A549 (cell line): Measurements from ENCODE around the gene FBH1. TPM values are rescaled to one million over a fixed set of nuclear protein-coding genes. Genes with fewer than 3 reads are reported as not detected.

ENCODE experiments used
- ATAC-seq, 2 experiments: fragments of 200-7000 bp in 1 of 2; fragments of >200 bp in 1 of 2; cut with Nextera tagmentation in 1 of 2; cut with Tn5 transposase in 1 of 2; 3 replicates each; pipeline versions ENCODE4 v1.8.0 to v1.9.1; 2018 to 2020; ENCODE audit warnings: mild to moderate bottlenecking in 1 of 2, moderate library complexity in 1 of 2
- CTCF ChIA-PET: fragments of 300-600 bp; sonication (Branson Sonifier 250); formaldehyde crosslinking; extraction: SDS; loops from one replicate; lab custom pipeline; 2021; ENCODE audit warnings: antibody characterized with exemption, inconsistent platforms; lab: Yijun Ruan, JAX
- POLR2A ChIA-PET: fragments of 350-600 bp; formaldehyde crosslinking; extraction: SDS; loops from one replicate; lab custom pipeline; 2021; ENCODE audit warnings: antibody characterized with exemption, inconsistent platforms; lab: Yijun Ruan, JAX
- DNase-seq, 2 experiments: peaks; one replicate each; pipeline versions ENCODE4 v3.0.0 to v3.0.0-alpha.2; 2011 to 2016; ENCODE audit warnings: low read depth in 1 of 2, low spot score in 1 of 2
- FAIRE-seq: peaks from 2 replicates; lab custom pipeline; 2011; peaks lifted over from hg19 to GRCh38; lab: Jason Lieb, UNC
- H3K27ac ChIP-seq, 2 experiments: fragments of >200 bp; sonication (Bioruptor Twin); formaldehyde crosslinking; 3 replicates each; pipeline ENCODE4 v1.5.1; 2016 to 2017
- H3K4me1 ChIP-seq: fragments of >200 bp; sonication (Bioruptor Twin); formaldehyde crosslinking; 3 replicates; pipeline ENCODE4 v1.6.1; 2016
- H3K4me2 ChIP-seq: fragments of >200 bp; sonication (Bioruptor Twin); formaldehyde crosslinking; 3 replicates; pipeline ENCODE4 v1.6.1; 2016
- H3K4me3 ChIP-seq: fragments of >200 bp; sonication (Bioruptor Twin); formaldehyde crosslinking; 3 replicates; pipeline ENCODE4 v1.5.1; 2016
- H3K9me3 ChIP-seq: fragments of >200 bp; sonication (Bioruptor Twin); formaldehyde crosslinking; 3 replicates; pipeline ENCODE4 v1.6.1; 2016
- CBX8 ChIP-seq: fragments of 200-600 bp; sonication (generic); IDR thresholded peaks from 2 replicates; pipeline ENCODE4 v1.6.1; 2016
- EHF ChIP-seq: fragments of 250-450 bp; sonication (Bioruptor Pico); IDR thresholded peaks from 2 replicates; pipeline ENCODE4 v1.5.0; 2020; ENCODE audit warnings: mild to moderate bottlenecking
- EP300 ChIP-seq, 2 experiments: fragments of >200 bp; sonication (Bioruptor Twin); formaldehyde crosslinking; IDR thresholded peaks; 2 replicates in 1 of 2; 3 replicates in 1 of 2; pipeline ENCODE4 v1.6.1; 2016 to 2017
- ESRRA ChIP-seq: fragments of 150-350 bp; IDR thresholded peaks from 2 replicates; pipeline ENCODE4 v1.6.1; 2014; ENCODE audit warnings: mild to moderate bottlenecking, low read length, borderline replicate concordance
- FOXS1 ChIP-seq: fragments of 250-450 bp; sonication (Bioruptor Pico); IDR thresholded peaks from 2 replicates; pipeline ENCODE4 v1.5.0; 2020; ENCODE audit warnings: mild to moderate bottlenecking, moderate library complexity
- HEYL ChIP-seq: fragments of 250-450 bp; sonication (Bioruptor Pico); IDR thresholded peaks from 2 replicates; pipeline ENCODE4 v1.8.0; 2021; ENCODE audit warnings: mild to moderate bottlenecking, moderate library complexity
- HOXA7 ChIP-seq: fragments of 250-450 bp; sonication (Bioruptor Pico); IDR thresholded peaks from 2 replicates; pipeline ENCODE4 v1.5.0; 2020; ENCODE audit warnings: mild to moderate bottlenecking, moderate library complexity
- HOXB5 ChIP-seq: fragments of 250-450 bp; sonication (Bioruptor Pico); IDR thresholded peaks from 2 replicates; pipeline ENCODE4 v1.5.0; 2020; ENCODE audit warnings: mild to moderate bottlenecking, moderate library complexity
- JUNB ChIP-seq: fragments of >200 bp; sonication (Bioruptor Twin); formaldehyde crosslinking; IDR thresholded peaks from 2 replicates; pipeline ENCODE4 v1.6.1; 2016
- KDM1A ChIP-seq: fragments of 200-600 bp; sonication (generic); IDR thresholded peaks from 2 replicates; pipeline ENCODE4 v1.6.1; 2016; ENCODE audit warnings: low read depth, mild to moderate bottlenecking
- MAFK ChIP-seq: fragments of 450-650 bp; IDR thresholded peaks from 2 replicates; pipeline ENCODE4 v1.6.1; 2014; ENCODE audit not compliant: partially characterized antibody
- MAZ ChIP-seq: fragments of 150-350 bp; IDR thresholded peaks from 2 replicates; pipeline ENCODE4 v1.6.1; 2014; ENCODE audit warnings: antibody characterized with exemption, low read depth, low read length, borderline replicate concordance
- POLR2AphosphoS2 ChIP-seq: conservative IDR thresholded peaks from 2 replicates; pipeline ENCODE4 v1.6.1; 2012; ENCODE audit warnings: low read length, improper control_type of control experiment, inconsistent platforms
- RAD21 ChIP-seq, 2 experiments: fragments of >200 bp in 1 of 2; sonication (Bioruptor Twin) in 1 of 2; formaldehyde crosslinking in 1 of 2; IDR thresholded peaks in 1 of 2; conservative IDR thresholded peaks in 1 of 2; 2 replicates in 1 of 2; 3 replicates in 1 of 2; pipeline ENCODE4 v1.6.1; 2012 to 2018; ENCODE audit warnings: inconsistent platforms in 1 of 2
- RFX5 ChIP-seq: fragments of 450-650 bp; IDR thresholded peaks from 2 replicates; pipeline ENCODE4 v1.7.1; 2014; ENCODE audit warnings: antibody characterized with exemption, mild to moderate bottlenecking, moderate library complexity
- SMC3 ChIP-seq: fragments of >200 bp; sonication (Bioruptor Twin); formaldehyde crosslinking; IDR thresholded peaks from 3 replicates; pipeline ENCODE4 v1.6.1; 2018; ENCODE audit warnings: inconsistent platforms
- SREBF2 ChIP-seq: fragments of 450-650 bp; IDR thresholded peaks from 2 replicates; pipeline ENCODE4 v1.6.1; 2014; ENCODE audit warnings: mild to moderate bottlenecking, moderate library complexity
- TFCP2L1 ChIP-seq: fragments of 250-450 bp; sonication (Bioruptor Pico); IDR thresholded peaks from 2 replicates; pipeline ENCODE4 v1.5.0; 2021; ENCODE audit warnings: mild to moderate bottlenecking
- ZC3H11A ChIP-seq: fragments of 450-650 bp; IDR thresholded peaks from 2 replicates; pipeline ENCODE4 v1.6.1; 2014; ENCODE audit warnings: antibody characterized with exemption, mild to moderate bottlenecking
- ZSCAN20 ChIP-seq: fragments of 250-450 bp; sonication (Bioruptor Pico); IDR thresholded peaks from 2 replicates; pipeline ENCODE4 v1.8.0; 2022; ENCODE audit warnings: mild to moderate bottlenecking, moderate library complexity
- WGBS: methylation state at CpG from one replicate; pipeline ENCODE4 v1.1.6; 2017; ENCODE audit errors: missing lambda C conversion rate; 5-methylcytosine and 5-hydroxymethylcytosine counted together
- polyA plus RNA-seq, 4 experiments: library from polyadenylated mRNA; depleted of rRNA in 3 of 4; stranded (reverse); fragments of >200 nt; fragmentation: RNase III in 1 of 4; extraction: RNeasy Plus Mini Kit Qiagen cat#74134 plus additional on column Dnase treatment in 1 of 4; gene quantifications; 2 replicates in 3 of 4; 3 replicates in 1 of 4; pipeline ENCODE4 v1.2.3, GENCODE V29; 2011 to 2017
- TF ChIP-seq, protein P1 (sequence below): fragments of 150-350 bp; IDR thresholded peaks from 2 replicates; pipeline ENCODE4 v1.6.1; 2014; ENCODE audit warnings: low read depth, mild to moderate bottlenecking, low read length
- TF ChIP-seq, protein P2 (sequence below): fragments of >200 bp; sonication (Bioruptor Twin); formaldehyde crosslinking; IDR thresholded peaks from 3 replicates; pipeline ENCODE4 v1.6.1; 2016
- TF ChIP-seq, protein P3 (sequence below): fragments of >200 bp; sonication (Bioruptor Twin); formaldehyde crosslinking; IDR thresholded peaks from 2 replicates; pipeline ENCODE4 v1.6.1; 2016
- TF ChIP-seq, protein P4 (sequence below): IDR thresholded peaks from 2 replicates; pipeline ENCODE4 v1.6.1; 2012
- TF ChIP-seq, protein P5 (sequence below): fragments of 200-600 bp; sonication (generic); IDR thresholded peaks from 2 replicates; pipeline ENCODE4 v1.6.1; 2016; ENCODE audit warnings: antibody characterized with exemption, mild to moderate bottlenecking, moderate library complexity

Gene FBH1
- polyA plus RNA-seq, 2 of the 4 experiments (the other 2 are of a cell fraction), result 43.9 to 56.5 TPM

DNA sequence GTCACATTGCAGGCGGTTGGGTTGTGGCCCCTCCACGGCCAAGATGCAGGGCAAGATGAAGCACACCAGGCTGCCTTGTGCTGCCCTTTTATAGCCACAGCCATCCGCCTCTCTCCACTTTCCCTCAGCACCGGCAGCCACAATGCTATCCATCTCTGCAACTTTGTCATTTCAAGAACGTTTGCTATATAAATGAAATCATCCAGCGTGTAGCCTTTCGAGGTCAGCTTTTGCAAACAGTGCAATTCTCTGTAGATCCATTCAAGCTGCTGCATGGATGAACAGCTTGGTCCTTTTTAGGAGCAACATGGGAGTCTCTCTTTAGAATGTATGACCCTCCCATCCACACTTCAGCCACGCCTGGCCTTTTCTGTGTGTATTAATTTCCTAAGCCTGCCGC lies 93.7 kb downstream of the FBH1 start:
- H3K9me3 ChIP-seq, result no peaks in the 10 kb centered on the region
- no peak overlapping the region for H3K4me3 ChIP-seq
- 57% methylated on average over 9 of the region's 9 CpGs for WGBS
- no peak for TF ChIP-seq RAD21 (conservative IDR thresholded peaks at IDR 0.05 in 1 of 2, IDR thresholded peaks at IDR 0.05 in 1 of 2)
- no peak for TF ChIP-seq SMC3
- no peak for TF ChIP-seq EP300 (IDR thresholded peaks at IDR 0.05)
- no peak for TF ChIP-seq RFX5
- no peak for TF ChIP-seq ESRRA
- TF ChIP-seq, protein P1, sequence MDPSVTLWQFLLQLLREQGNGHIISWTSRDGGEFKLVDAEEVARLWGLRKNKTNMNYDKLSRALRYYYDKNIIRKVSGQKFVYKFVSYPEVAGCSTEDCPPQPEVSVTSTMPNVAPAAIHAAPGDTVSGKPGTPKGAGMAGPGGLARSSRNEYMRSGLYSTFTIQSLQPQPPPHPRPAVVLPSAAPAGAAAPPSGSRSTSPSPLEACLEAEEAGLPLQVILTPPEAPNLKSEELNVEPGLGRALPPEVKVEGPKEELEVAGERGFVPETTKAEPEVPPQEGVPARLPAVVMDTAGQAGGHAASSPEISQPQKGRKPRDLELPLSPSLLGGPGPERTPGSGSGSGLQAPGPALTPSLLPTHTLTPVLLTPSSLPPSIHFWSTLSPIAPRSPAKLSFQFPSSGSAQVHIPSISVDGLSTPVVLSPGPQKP, result no peak
- no peak for TF ChIP-seq HEYL (CRISPR knock-in tag)
- TF ChIP-seq ZSCAN20, result no peak
- no peak for TF ChIP-seq HOXB5 (CRISPR knock-in tag)
- TF ChIP-seq, protein P2, sequence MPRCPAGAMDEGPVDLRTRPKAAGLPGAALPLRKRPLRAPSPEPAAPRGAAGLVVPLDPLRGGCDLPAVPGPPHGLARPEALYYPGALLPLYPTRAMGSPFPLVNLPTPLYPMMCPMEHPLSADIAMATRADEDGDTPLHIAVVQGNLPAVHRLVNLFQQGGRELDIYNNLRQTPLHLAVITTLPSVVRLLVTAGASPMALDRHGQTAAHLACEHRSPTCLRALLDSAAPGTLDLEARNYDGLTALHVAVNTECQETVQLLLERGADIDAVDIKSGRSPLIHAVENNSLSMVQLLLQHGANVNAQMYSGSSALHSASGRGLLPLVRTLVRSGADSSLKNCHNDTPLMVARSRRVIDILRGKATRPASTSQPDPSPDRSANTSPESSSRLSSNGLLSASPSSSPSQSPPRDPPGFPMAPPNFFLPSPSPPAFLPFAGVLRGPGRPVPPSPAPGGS, result no peak
- TF ChIP-seq SREBF2, result no peak
- no peak for TF ChIP-seq TFCP2L1 (CRISPR knock-in tag)
- TF ChIP-seq EHF (CRISPR knock-in tag), result no peak
- TF ChIP-seq ZC3H11A, result no peak
- no peak for TF ChIP-seq FOXS1
- TF ChIP-seq HOXA7 (CRISPR knock-in tag), result no peak
- FAIRE-seq (no peak), ATAC-seq (no peak), DNase-seq (no peak)
- H3K4me1 ChIP-seq, result no peaks in the 10 kb centered on the region
- H3K27ac ChIP-seq, result no peak overlapping the region
- POLR2A ChIA-PET, result no interaction called here
- CTCF ChIA-PET, result no interaction called here
- no peak overlapping the region for H3K4me2 ChIP-seq

DNA sequence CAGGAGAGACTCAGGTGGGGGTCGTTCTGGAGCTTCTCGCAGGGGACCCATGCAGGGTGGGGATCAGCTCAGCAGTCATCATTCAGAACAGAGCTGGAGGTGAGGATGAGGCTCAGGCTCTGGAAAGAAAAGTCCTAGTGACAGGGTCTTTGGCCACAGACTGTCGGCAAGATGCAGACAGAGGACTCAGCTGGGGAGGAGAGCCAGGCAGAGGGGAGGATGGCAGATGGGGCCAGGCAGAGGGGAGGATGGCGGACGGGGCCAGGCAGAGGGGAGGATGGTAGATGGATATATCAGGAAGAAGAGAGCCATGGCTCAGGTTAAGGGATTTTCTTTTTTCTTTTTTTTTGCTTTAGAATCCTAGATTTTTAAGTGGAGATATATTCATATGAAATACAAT lies 95.0 kb downstream of the FBH1 start:
- 48% methylated on average over 5 of the region's 5 CpGs for WGBS
- TF ChIP-seq MAZ (no peak), MAFK (no peak), RAD21 (conservative IDR thresholded peaks at IDR 0.05 in 1 of 2, IDR thresholded peaks at IDR 0.05 in 1 of 2) (no peak), CBX8 (no peak), EHF (CRISPR knock-in tag) (no peak), ZC3H11A (no peak), KDM1A (no peak), HEYL (CRISPR knock-in tag) (no peak), POLR2AphosphoS2 (no peak), JUNB (no peak), ESRRA (no peak)
- TF ChIP-seq, protein P3, sequence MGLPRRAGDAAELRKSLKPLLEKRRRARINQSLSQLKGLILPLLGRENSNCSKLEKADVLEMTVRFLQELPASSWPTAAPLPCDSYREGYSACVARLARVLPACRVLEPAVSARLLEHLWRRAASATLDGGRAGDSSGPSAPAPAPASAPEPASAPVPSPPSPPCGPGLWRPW, result no peak
- TF ChIP-seq, protein P2, result no peak
- TF ChIP-seq, protein P4, sequence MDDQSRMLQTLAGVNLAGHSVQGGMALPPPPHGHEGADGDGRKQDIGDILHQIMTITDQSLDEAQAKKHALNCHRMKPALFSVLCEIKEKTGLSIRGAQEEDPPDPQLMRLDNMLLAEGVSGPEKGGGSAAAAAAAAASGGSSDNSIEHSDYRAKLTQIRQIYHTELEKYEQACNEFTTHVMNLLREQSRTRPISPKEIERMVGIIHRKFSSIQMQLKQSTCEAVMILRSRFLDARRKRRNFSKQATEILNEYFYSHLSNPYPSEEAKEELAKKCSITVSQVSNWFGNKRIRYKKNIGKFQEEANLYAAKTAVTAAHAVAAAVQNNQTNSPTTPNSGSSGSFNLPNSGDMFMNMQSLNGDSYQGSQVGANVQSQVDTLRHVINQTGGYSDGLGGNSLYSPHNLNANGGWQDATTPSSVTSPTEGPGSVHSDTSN, result no peak
- TF ChIP-seq, protein P5, sequence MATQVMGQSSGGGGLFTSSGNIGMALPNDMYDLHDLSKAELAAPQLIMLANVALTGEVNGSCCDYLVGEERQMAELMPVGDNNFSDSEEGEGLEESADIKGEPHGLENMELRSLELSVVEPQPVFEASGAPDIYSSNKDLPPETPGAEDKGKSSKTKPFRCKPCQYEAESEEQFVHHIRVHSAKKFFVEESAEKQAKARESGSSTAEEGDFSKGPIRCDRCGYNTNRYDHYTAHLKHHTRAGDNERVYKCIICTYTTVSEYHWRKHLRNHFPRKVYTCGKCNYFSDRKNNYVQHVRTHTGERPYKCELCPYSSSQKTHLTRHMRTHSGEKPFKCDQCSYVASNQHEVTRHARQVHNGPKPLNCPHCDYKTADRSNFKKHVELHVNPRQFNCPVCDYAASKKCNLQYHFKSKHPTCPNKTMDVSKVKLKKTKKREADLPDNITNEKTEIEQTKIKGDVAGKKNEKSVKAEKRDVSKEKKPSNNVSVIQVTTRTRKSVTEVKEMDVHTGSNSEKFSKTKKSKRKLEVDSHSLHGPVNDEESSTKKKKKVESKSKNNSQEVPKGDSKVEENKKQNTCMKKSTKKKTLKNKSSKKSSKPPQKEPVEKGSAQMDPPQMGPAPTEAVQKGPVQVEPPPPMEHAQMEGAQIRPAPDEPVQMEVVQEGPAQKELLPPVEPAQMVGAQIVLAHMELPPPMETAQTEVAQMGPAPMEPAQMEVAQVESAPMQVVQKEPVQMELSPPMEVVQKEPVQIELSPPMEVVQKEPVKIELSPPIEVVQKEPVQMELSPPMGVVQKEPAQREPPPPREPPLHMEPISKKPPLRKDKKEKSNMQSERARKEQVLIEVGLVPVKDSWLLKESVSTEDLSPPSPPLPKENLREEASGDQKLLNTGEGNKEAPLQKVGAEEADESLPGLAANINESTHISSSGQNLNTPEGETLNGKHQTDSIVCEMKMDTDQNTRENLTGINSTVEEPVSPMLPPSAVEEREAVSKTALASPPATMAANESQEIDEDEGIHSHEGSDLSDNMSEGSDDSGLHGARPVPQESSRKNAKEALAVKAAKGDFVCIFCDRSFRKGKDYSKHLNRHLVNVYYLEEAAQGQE, result no peak
- no peak for FAIRE-seq

More for the DNA sequence above, 95.0 kb downstream of the FBH1 start:
- Histone ChIP-seq H3K9me3 (no peaks in the 10 kb centered on the region), H3K27ac (no peak overlapping the region), H3K4me2 (no peak overlapping the region), H3K4me3 (no peak overlapping the region), H3K4me1 (no peaks in the 10 kb centered on the region)
- no peak for ATAC-seq
- ChIA-PET CTCF (no interaction called here), POLR2A (no interaction called here)
- DNase-seq, result no peak
